A549 (cell line): Measurements from ENCODE around the gene FGGY. TPM values are rescaled to one million over a fixed set of nuclear protein-coding genes. Genes with fewer than 3 reads are reported as not detected.

Experiments
- ATAC-seq, 2 experiments: fragments of 200-7000 bp in 1 of 2; fragments of >200 bp in 1 of 2; cut with Nextera tagmentation in 1 of 2; cut with Tn5 transposase in 1 of 2; 3 replicates each; pipeline versions ENCODE4 v1.8.0 to v1.9.1; 2018 to 2020; ENCODE audit warnings: mild to moderate bottlenecking in 1 of 2, moderate library complexity in 1 of 2
- CTCF ChIA-PET: fragments of 300-600 bp; sonication (Branson Sonifier 250); formaldehyde crosslinking; extraction: SDS; loops from one replicate; lab custom pipeline; 2021; ENCODE audit warnings: antibody characterized with exemption, inconsistent platforms; lab: Yijun Ruan, JAX
- POLR2A ChIA-PET: fragments of 350-600 bp; formaldehyde crosslinking; extraction: SDS; loops from one replicate; lab custom pipeline; 2021; ENCODE audit warnings: antibody characterized with exemption, inconsistent platforms; lab: Yijun Ruan, JAX
- DNase-seq, 2 experiments: peaks; one replicate each; pipeline versions ENCODE4 v3.0.0 to v3.0.0-alpha.2; 2011 to 2016; ENCODE audit warnings: low read depth in 1 of 2, low spot score in 1 of 2
- FAIRE-seq: peaks from 2 replicates; lab custom pipeline; 2011; peaks lifted over from hg19 to GRCh38; lab: Jason Lieb, UNC
- H3K27ac ChIP-seq, 2 experiments: fragments of >200 bp; sonication (Bioruptor Twin); formaldehyde crosslinking; 3 replicates each; pipeline ENCODE4 v1.5.1; 2016 to 2017
- H3K4me1 ChIP-seq: fragments of >200 bp; sonication (Bioruptor Twin); formaldehyde crosslinking; 3 replicates; pipeline ENCODE4 v1.6.1; 2016
- H3K4me2 ChIP-seq: fragments of >200 bp; sonication (Bioruptor Twin); formaldehyde crosslinking; 3 replicates; pipeline ENCODE4 v1.6.1; 2016
- H3K4me3 ChIP-seq: fragments of >200 bp; sonication (Bioruptor Twin); formaldehyde crosslinking; 3 replicates; pipeline ENCODE4 v1.5.1; 2016
- H3K9me3 ChIP-seq: fragments of >200 bp; sonication (Bioruptor Twin); formaldehyde crosslinking; 3 replicates; pipeline ENCODE4 v1.6.1; 2016
- BCL3 ChIP-seq: fragments of >200 bp; sonication (Bioruptor Twin); formaldehyde crosslinking; IDR thresholded peaks from 3 replicates; pipeline ENCODE4 v1.6.1; 2016
- BHLHE40 ChIP-seq: IDR thresholded peaks from 2 replicates; pipeline ENCODE4 v1.6.1; 2012; ENCODE audit warnings: low read depth, low read length, inconsistent platforms
- CBX2 ChIP-seq: fragments of 200-600 bp; sonication (generic); IDR thresholded peaks from 2 replicates; pipeline ENCODE4 v1.6.1; 2016; ENCODE audit warnings: low read depth, mild to moderate bottlenecking, borderline replicate concordance
- CBX8 ChIP-seq: fragments of 200-600 bp; sonication (generic); IDR thresholded peaks from 2 replicates; pipeline ENCODE4 v1.6.1; 2016
- CHD2 ChIP-seq: fragments of 150-350 bp; IDR thresholded peaks from 2 replicates; pipeline ENCODE4 v1.6.1; 2014; ENCODE audit warnings: low read length; ENCODE audit not compliant: partially characterized antibody
- CHD4 ChIP-seq: fragments of 200-600 bp; sonication (generic); IDR thresholded peaks from 2 replicates; pipeline ENCODE4 v1.6.1; 2016; ENCODE audit warnings: antibody characterized with exemption, mild to moderate bottlenecking, borderline replicate concordance
- EP300 ChIP-seq, 2 experiments: fragments of >200 bp; sonication (Bioruptor Twin); formaldehyde crosslinking; IDR thresholded peaks; 2 replicates in 1 of 2; 3 replicates in 1 of 2; pipeline ENCODE4 v1.6.1; 2016 to 2017
- HDAC2 ChIP-seq: fragments of 200-600 bp; sonication (generic); IDR thresholded peaks from 2 replicates; pipeline ENCODE4 v1.6.1; 2016
- HES2 ChIP-seq: fragments of >200 bp; sonication (Bioruptor Twin); formaldehyde crosslinking; IDR thresholded peaks from 2 replicates; pipeline ENCODE4 v1.6.1; 2016
- HEYL ChIP-seq: fragments of 250-450 bp; sonication (Bioruptor Pico); IDR thresholded peaks from 2 replicates; pipeline ENCODE4 v1.8.0; 2021; ENCODE audit warnings: mild to moderate bottlenecking, moderate library complexity
- HOXA7 ChIP-seq: fragments of 250-450 bp; sonication (Bioruptor Pico); IDR thresholded peaks from 2 replicates; pipeline ENCODE4 v1.5.0; 2020; ENCODE audit warnings: mild to moderate bottlenecking, moderate library complexity
- HOXB13 ChIP-seq: fragments of 250-450 bp; sonication (Bioruptor Pico); IDR thresholded peaks from 2 replicates; pipeline ENCODE4 v1.5.0; 2020; ENCODE audit warnings: low read depth, mild to moderate bottlenecking, moderate library complexity
- JUN ChIP-seq, 2 experiments: fragments of >200 bp; sonication (Bioruptor Twin); formaldehyde crosslinking; IDR thresholded peaks; 2 replicates in 1 of 2; 3 replicates in 1 of 2; pipeline ENCODE4 v1.6.1; 2016 to 2017
- JUNB ChIP-seq: fragments of >200 bp; sonication (Bioruptor Twin); formaldehyde crosslinking; IDR thresholded peaks from 2 replicates; pipeline ENCODE4 v1.6.1; 2016
- MAFK ChIP-seq: fragments of 450-650 bp; IDR thresholded peaks from 2 replicates; pipeline ENCODE4 v1.6.1; 2014; ENCODE audit not compliant: partially characterized antibody
- PBX3 ChIP-seq: IDR thresholded peaks from 2 replicates; pipeline ENCODE4 v1.6.1; 2012
- PHF8 ChIP-seq: fragments of 200-600 bp; sonication (generic); IDR thresholded peaks from 2 replicates; pipeline ENCODE4 v1.6.1; 2016; ENCODE audit warnings: low read depth, mild to moderate bottlenecking, antibody characterized with exemption, moderate library complexity, borderline replicate concordance
- RARB ChIP-seq: fragments of 250-450 bp; sonication (Bioruptor Pico); IDR thresholded peaks from 2 replicates; pipeline ENCODE4 v1.8.0; 2021; ENCODE audit warnings: mild to moderate bottlenecking, moderate library complexity
- REST ChIP-seq: fragments of 200-600 bp; sonication (generic); IDR thresholded peaks from 2 replicates; pipeline ENCODE4 v1.6.1; 2016; ENCODE audit warnings: antibody characterized with exemption, mild to moderate bottlenecking, moderate library complexity
- SMC3 ChIP-seq: fragments of >200 bp; sonication (Bioruptor Twin); formaldehyde crosslinking; IDR thresholded peaks from 3 replicates; pipeline ENCODE4 v1.6.1; 2018; ENCODE audit warnings: inconsistent platforms
- TFCP2L1 ChIP-seq: fragments of 250-450 bp; sonication (Bioruptor Pico); IDR thresholded peaks from 2 replicates; pipeline ENCODE4 v1.5.0; 2021; ENCODE audit warnings: mild to moderate bottlenecking
- TP53 ChIP-seq: fragments of 250-450 bp; sonication (Bioruptor Pico); IDR thresholded peaks from 2 replicates; pipeline ENCODE4 v1.5.0; 2021; ENCODE audit warnings: mild to moderate bottlenecking, moderate library complexity
- USF2 ChIP-seq: fragments of 450-650 bp; IDR thresholded peaks from 2 replicates; pipeline ENCODE4 v1.6.1; 2014; ENCODE audit warnings: antibody characterized with exemption
- ZC3H11A ChIP-seq: fragments of 450-650 bp; IDR thresholded peaks from 2 replicates; pipeline ENCODE4 v1.6.1; 2014; ENCODE audit warnings: antibody characterized with exemption, mild to moderate bottlenecking
- WGBS: methylation state at CpG from one replicate; pipeline ENCODE4 v1.1.6; 2017; ENCODE audit errors: missing lambda C conversion rate; 5-methylcytosine and 5-hydroxymethylcytosine counted together
- polyA plus RNA-seq, 4 experiments: library from polyadenylated mRNA; depleted of rRNA in 3 of 4; stranded (reverse); fragments of >200 nt; fragmentation: RNase III in 1 of 4; extraction: RNeasy Plus Mini Kit Qiagen cat#74134 plus additional on column Dnase treatment in 1 of 4; gene quantifications; 2 replicates in 3 of 4; 3 replicates in 1 of 4; pipeline ENCODE4 v1.2.3, GENCODE V29; 2011 to 2017

FGGY gene
- polyA plus RNA-seq, 2 of the 4 experiments (the other 2 are of a cell fraction): 2.9 to 4.8 TPM

- ChIA-PET POLR2A (no interaction called here), CTCF (no interaction called here)
- Histone ChIP-seq H3K4me2 (no peak overlapping the region), H3K27ac (no peak overlapping the region), H3K4me1 (no peaks in the 10 kb centered on the region), H3K9me3 (no peaks in the 10 kb centered on the region), H3K4me3 (no peak overlapping the region)
- TF ChIP-seq EP300 (IDR thresholded peaks at IDR 0.05) (no peak), HOXB13 (CRISPR knock-in tag) (no peak), BCL3 (no peak), CHD2 (no peak), REST (no peak), HES2 (no peak), PBX3 (no peak), HDAC2 (no peak), JUNB (no peak), USF2 (no peak), TFCP2L1 (no peak)
- WGBS: 100% methylated on average over 1 of the region's 3 CpGs
- ATAC-seq (no peak), FAIRE-seq (no peak), DNase-seq (no peak)
Observed at GRCh38 chr1:59685101-59685500, 388.2 kb downstream of the FGGY start.

GRCh38 chr1:59685666-59686065 is 388.8 kb downstream of the FGGY start:
- 84% methylated on average over 2 of the region's 2 CpGs for WGBS
- ChIA-PET CTCF (no interaction called here), POLR2A (no interaction called here)
- no peak overlapping the region for H3K4me2 ChIP-seq
- FAIRE-seq (no peak), ATAC-seq (no peak), DNase-seq (no peak)
- no peak overlapping the region for H3K4me3 ChIP-seq
- H3K27ac ChIP-seq: no peak overlapping the region
- H3K4me1 ChIP-seq: no peaks in the 10 kb centered on the region
- no peak for TF ChIP-seq ZC3H11A
- TF ChIP-seq HEYL (CRISPR knock-in tag): no peak
- no peak for TF ChIP-seq HOXB13 (CRISPR knock-in tag)
- no peak for TF ChIP-seq BHLHE40
- TF ChIP-seq HOXA7: no peak
- no peak for TF ChIP-seq RARB (CRISPR knock-in tag)
- no peak for TF ChIP-seq EP300 (IDR thresholded peaks at IDR 0.05)
- no peak for TF ChIP-seq TP53 (CRISPR knock-in tag)
- TF ChIP-seq CBX8: no peak
- no peak for TF ChIP-seq HDAC2
- TF ChIP-seq CBX2: no peak
- TF ChIP-seq MAFK: no peak
- no peak for TF ChIP-seq CHD4
- TF ChIP-seq PHF8: no peak
- TF ChIP-seq SMC3: no peak
- TF ChIP-seq JUN (IDR thresholded peaks at IDR 0.05): no peak
- H3K9me3 ChIP-seq: no peaks in the 10 kb centered on the region
